Measurements from ENCODE around the gene CRYBG3.
A peak's percentile ranks its signal among the peaks of the same experiment; 100 is the strongest.

The CRYBG3 gene

GRCh38 chr3:97942801-97943546, 121.2 kb downstream of the CRYBG3 start:
- DNase-seq (ENCODE audit: low read depth, low spot score), result peak; percentile 27

DNA sequence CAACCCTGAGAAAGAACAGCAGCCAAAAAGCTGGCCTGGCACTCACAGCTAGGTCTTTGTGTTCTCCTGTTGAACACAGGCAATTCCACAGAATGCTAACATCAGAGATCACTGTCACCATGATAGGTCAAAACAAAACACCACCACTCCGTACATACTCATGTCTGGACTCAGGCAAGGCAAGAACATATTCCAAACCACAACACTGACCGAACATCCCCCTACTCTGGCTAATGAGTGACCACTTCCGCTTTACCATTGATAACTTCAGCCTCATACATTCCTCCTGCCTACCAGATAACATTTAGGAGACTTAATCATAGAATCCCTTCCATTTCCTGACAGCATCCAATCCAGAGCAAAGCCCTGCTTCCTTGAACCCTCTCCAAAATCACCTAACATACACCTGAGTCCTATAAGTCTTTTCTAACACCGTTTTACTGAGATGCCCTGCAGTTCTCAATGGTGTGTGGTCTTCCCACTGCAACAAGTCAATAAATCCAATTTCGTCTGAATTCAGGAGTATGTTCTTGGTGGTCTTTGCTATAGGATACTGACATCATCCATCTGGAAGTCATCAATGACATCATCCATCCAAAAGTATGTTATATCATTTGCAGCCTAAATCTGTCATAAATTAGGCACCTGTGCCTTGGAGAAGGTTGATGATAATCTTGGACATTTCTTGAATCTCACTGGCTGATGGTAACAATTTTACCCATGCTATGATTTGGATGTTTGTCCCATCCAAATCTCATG, 126.7 kb downstream of the CRYBG3 start:
- DNase-seq (ENCODE audit: low read depth, low spot score), result no peak

- DNase-seq (ENCODE audit: low read depth, low spot score), result no peak
Measured at GRCh38 chr3:97949110-97949485, 127.3 kb downstream of the CRYBG3 start.

DNA sequence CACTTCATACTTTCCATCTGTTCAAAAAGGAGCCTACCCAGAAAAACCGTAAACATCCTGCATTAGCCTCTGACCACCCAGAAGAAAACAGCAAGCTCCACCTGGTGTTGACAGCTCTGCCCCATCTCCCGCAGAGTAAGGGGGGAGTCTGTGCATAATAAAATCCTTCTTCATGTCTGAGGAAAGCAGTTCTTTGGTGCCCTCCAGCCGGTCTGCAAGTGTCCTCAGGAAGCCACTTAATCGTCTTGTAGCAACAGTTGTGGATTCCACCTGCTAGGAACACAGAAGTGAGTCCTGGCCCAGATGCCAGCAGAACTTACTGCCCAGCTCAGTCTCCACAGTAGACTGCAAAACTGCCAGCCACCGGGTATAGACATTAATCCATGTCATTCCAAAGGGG, 127.9 kb downstream of the CRYBG3 start:
- no peak for DNase-seq (ENCODE audit: low read depth, low spot score)

- DNase-seq (ENCODE audit: low read depth, low spot score), result no peak
Measured at GRCh38 chr3:97950360-97950759, 128.5 kb downstream of the CRYBG3 start.

DNA sequence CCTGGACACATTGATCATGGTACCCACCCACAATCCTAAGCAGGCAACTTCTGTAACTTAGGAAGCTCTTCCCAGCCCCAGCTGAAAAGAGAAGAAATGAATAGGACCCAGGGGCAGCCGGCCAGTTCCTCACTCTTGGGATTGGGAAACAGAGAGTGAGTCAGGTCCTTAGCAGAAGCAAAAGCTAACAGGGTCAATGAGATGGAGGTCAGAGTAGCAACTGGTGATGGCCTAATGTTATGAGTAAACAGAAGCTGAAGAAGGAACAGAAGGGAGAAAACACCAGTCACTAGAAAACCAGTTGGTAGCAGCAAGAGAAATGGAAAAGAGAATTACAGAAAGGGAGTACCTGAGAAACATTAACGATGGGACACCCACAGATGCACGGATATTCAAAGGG, 130.5 kb downstream of the CRYBG3 start:
- DNase-seq (ENCODE audit: low read depth, low spot score), result no peak

- no peak for DNase-seq (ENCODE audit: low read depth, low spot score)
Measured at GRCh38 chr3:97952872-97953271, 131.1 kb downstream of the CRYBG3 start.

DNA sequence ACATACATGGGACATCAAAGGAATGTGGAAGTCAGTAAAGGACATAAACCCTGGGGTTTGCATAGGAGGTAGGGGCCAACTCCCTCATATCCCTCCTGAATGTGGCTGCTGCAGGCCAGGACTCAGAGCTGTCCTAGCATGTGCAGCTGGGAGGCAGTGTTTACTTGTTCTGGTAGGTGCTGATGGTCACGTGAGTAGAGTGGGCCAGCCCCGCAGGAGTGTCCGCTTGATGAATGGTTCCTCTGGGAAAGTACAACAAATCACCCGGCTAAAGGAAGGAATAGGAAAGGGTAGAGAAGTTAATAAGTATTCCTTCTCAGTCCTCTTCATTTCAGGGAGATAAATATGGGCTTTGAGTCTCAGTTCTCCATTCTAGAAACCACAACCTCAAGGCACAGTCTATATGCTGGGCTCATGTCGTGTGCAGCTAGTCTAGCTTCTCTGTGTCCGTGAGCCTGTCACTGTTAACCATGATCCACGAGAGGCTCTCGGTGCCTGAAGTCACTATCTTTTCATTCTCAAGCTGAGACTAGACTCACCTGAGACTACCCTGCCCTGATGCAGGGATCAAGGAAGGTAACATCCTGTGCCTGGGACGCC, 132.5 kb downstream of the CRYBG3 start:
- DNase-seq (ENCODE audit: low read depth, low spot score), result no peak

GRCh38 chr3:97956051-97956450, 134.2 kb downstream of the CRYBG3 start:
- DNase-seq (ENCODE audit: low read depth, low spot score), result no peak

DNA sequence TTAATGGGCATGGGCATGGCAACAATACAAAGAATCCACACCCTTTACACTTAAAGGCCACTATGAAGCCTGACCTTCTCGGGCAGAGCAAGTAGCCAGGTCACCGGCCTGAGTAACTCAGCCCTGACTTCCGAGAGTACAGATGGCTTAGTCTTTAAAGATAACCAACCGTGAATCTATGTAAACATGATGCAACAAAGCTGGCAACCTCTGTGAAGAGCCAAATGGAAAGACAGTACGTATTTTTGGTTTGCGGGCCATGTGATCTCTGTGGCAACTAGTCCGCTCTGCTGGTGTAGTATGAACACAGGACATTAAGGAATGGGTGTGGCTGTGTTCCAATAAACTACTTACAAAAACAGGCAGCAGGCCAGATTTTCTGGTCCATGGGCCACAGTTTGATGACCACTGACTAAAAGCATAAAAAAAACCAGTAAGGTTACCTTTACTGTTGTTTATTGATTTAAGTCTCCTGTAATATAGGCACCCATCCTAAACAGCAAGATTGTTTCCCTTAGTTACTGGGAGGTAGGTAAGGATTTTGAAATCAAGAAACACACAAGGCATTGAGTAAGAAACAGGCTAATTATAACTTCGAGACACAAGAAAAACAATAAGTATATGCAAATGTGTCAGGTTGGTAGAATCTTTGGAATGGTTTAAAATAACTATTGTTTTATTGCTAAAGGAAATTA, 136.0 kb downstream of the CRYBG3 start:
- DNase-seq (ENCODE audit: low read depth, low spot score), result peak; percentile 29

- DNase-seq (ENCODE audit: low read depth, low spot score), result peak; percentile 39
Measured at GRCh38 chr3:97958396-97958795, 136.6 kb downstream of the CRYBG3 start.

GRCh38 chr3:97958796-97959195, 137.0 kb downstream of the CRYBG3 start:
- DNase-seq (ENCODE audit: low read depth, low spot score), result peak; percentile 32

- no peak for DNase-seq (ENCODE audit: low read depth, low spot score)
Measured at GRCh38 chr3:97959872-97960271, 138.1 kb downstream of the CRYBG3 start.

DNA sequence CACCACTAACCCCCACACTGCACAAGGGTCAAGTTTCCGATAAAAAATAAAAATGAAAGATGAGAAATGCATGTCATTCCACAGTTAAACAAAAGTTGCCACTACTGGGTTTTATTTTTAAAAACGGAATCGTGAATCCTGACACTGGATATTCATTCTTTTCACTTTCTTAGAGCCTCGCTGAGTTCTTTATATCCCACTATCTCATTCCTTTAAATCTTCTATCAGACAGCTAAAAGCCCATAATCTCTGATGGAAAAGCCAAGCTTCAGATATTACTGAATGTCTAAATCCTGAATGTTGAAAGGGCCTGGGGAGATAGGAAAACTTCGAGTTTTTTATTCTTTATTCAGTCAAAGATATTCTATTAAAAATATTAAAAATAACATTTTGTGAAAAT, 138.7 kb downstream of the CRYBG3 start:
- no peak for DNase-seq (ENCODE audit: low read depth, low spot score)

DNA sequence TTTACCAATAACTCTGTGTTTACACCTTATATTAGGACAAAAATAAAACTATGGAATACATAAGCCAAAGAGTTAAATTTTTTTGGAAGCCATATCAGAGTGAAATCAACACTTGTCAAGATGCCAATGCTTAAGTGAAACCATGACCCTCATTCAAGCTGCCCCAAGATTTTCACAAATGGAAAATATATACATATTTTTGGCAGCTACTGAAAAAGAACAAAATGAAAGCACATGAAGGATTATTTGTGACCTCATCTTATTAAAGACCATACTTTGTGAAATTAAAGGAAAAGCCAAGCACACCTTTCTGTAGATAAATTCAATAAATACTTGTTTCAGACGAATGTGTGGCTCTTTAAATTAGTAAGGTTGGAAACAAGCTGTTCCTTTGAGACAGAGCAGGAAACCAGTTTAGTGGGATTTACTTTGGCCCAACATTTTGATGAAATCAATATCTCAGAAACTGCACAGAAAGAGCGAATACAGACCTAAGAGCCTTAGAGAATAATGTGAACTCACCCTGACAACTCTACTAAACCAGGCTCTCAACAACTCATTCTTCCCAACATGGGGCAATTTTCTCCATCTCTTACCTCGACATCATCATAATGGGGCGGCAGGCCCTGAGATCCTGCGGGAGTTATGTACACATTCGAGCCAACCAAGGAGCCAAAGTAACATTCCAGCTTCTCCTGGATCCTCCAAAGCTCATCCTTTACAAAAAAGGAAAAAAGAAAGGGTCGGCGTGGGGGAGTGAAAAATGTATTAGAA, 139.4 kb downstream of the CRYBG3 start:
- no peak for DNase-seq (ENCODE audit: low read depth, low spot score)

DNA sequence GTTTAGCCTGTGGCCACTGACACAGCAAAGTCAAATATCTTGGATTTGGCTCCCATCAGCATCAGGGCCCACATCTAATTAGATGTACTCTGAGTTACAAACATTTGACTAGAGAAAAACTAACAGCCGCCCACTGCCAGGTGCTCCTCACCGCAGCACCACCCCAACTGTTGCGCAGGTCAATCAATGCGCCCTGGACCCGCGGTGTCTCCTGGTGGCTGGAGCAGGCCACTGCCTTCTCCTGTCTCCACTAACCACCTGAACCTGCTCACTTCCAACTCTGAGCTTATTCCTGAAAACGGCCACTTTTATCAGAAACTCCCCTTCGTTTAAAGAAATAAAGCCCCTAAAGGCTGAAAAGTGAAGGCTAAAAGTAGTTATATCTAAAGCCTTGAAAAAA, 146.2 kb downstream of the CRYBG3 start:
- no peak for DNase-seq (ENCODE audit: low read depth, low spot score)

- no peak for DNase-seq (ENCODE audit: low read depth, low spot score)
Measured at GRCh38 chr3:97968376-97968775, 146.6 kb downstream of the CRYBG3 start.

GRCh38 chr3:97969541-97969940, 147.7 kb downstream of the CRYBG3 start:
- no peak for DNase-seq (ENCODE audit: low read depth, low spot score)

DNA sequence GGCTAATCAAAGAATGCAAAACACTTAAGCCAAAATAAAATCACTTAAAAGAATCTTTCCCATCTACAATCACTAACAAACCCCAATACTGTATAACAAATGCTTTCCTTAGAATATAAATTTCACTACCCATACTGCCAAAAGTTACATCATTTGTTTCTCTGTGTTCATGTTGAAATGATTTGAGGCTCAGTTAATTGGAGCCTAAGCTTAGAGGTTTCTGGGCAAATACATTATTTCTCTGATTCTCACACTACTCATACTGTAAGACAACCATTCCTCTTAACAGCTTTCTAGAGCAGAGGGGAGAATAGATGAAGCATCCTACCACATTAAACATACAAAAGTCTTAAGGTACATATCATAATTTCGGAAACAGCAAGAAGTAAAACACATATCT, 148.3 kb downstream of the CRYBG3 start:
- DNase-seq (ENCODE audit: low read depth, low spot score), result no peak

- DNase-seq (ENCODE audit: low read depth, low spot score), result no peak
Measured at GRCh38 chr3:97970956-97971620, 149.3 kb downstream of the CRYBG3 start.
